Ascending aorta (tissue), 2 donors: Measurements from ENCODE around the gene ANKRD31. TPM values are rescaled to one million over a fixed set of nuclear protein-coding genes. Genes with fewer than 3 reads are reported as not detected.
A peak's percentile ranks its signal among the peaks of the same experiment; 100 is the strongest.

ENCODE experiments used
- DNase-seq, 2 donors: peaks; one replicate each; pipeline ENCODE4 v3.0.0-alpha.2; 2019; ENCODE audit warnings: low spot score in 2 of 2
- H3K27ac ChIP-seq, 2 donors: fragments of 200-600 bp; sonication (generic); one replicate each; pipeline ENCODE4 v1.5.1; 2016 to 2017; ENCODE audit warnings: mild to moderate bottlenecking in 1 of 2
- H3K27me3 ChIP-seq: fragments of 200-600 bp; sonication (generic); one replicate; pipeline ENCODE4 v1.5.1; 2017
- H3K36me3 ChIP-seq, 2 donors: fragments of 200-600 bp; sonication (generic); one replicate each; pipeline ENCODE4 v1.5.1; 2016
- H3K4me1 ChIP-seq, 2 donors: fragments of 200-600 bp; sonication (generic); one replicate each; pipeline ENCODE4 v1.5.1; 2016 to 2017; ENCODE audit warnings: mild to moderate bottlenecking in 1 of 2
- H3K4me3 ChIP-seq, 2 donors: fragments of 200-600 bp; sonication (generic); one replicate each; pipeline ENCODE4 v1.5.1; 2016 to 2017; ENCODE audit warnings: mild to moderate bottlenecking in 1 of 2
- H3K9me3 ChIP-seq, 2 donors: fragments of 200-600 bp; sonication (generic); one replicate each; pipeline ENCODE4 v1.5.1; 2016
- intact Hi-C: fragments of 100-400 bp; cut with DNase I; formaldehyde crosslinking; loops from one replicate; pipeline ENCODE4 v1.15.1; 2023
- total RNA-seq: library from RNA; depleted of rRNA; stranded (reverse); fragments of >200 nt; gene quantifications from one replicate; pipeline ENCODE4 v1.1.0, GENCODE V29; 2016
- TF ChIP-seq, protein P1 (sequence below), 3 experiments: fragments of 200-600 bp in 2 of 3; fragments of 450-650 bp in 1 of 3; sonication (generic) in 2 of 3; IDR thresholded peaks; one replicate each; pipeline ENCODE4 v1.5.1; 2016 to 2019; ENCODE audit warnings: antibody characterized with exemption in 3 of 3, mild to moderate bottlenecking in 1 of 3, moderate library complexity in 1 of 3

The ANKRD31 gene
- total RNA-seq, 1 donor from 2014 or later, result not detected

DNA sequence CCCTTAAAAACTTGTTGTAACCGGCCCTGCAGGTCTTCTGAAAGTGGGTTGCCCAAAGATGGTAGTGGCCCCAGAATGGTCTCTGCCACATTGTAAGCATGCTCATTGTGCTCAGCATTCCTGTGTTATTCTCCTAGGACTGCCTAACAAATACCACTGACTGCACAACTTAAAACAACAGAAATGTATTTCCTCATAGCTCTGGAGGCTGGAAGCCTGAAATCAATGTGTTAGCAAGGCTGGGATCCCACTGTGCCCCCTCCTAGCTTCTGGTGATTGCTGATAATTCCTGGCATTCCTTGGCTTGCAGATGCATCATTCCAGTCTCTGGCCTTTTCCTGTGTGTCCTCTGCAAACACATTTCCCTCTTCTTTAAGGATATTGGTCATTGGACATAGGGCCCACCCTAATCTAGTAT lies 180.9 kb downstream of the ANKRD31 start:
- no peak for DNase-seq
- Histone ChIP-seq H3K27ac (no peak overlapping the region), H3K9me3 (no peaks in the 10 kb centered on the region), H3K36me3 (no peaks in the 10 kb centered on the region), H3K27me3 (no peaks in the 10 kb centered on the region), H3K4me1 (peaks cover 0 to 15% of the 10 kb centered on the region in 2 donors), H3K4me3 (no peak overlapping the region)
- intact Hi-C loops, result loop anchor here (10.0 kb wide), 2 partner anchors 371 to 459 kb away; partner anchors contain the start of genes CERT1, HEXB and POLK
- TF ChIP-seq, protein P1, sequence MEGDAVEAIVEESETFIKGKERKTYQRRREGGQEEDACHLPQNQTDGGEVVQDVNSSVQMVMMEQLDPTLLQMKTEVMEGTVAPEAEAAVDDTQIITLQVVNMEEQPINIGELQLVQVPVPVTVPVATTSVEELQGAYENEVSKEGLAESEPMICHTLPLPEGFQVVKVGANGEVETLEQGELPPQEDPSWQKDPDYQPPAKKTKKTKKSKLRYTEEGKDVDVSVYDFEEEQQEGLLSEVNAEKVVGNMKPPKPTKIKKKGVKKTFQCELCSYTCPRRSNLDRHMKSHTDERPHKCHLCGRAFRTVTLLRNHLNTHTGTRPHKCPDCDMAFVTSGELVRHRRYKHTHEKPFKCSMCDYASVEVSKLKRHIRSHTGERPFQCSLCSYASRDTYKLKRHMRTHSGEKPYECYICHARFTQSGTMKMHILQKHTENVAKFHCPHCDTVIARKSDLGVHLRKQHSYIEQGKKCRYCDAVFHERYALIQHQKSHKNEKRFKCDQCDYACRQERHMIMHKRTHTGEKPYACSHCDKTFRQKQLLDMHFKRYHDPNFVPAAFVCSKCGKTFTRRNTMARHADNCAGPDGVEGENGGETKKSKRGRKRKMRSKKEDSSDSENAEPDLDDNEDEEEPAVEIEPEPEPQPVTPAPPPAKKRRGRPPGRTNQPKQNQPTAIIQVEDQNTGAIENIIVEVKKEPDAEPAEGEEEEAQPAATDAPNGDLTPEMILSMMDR (IDR thresholded peaks at IDR 0.05), result no peak

DNA sequence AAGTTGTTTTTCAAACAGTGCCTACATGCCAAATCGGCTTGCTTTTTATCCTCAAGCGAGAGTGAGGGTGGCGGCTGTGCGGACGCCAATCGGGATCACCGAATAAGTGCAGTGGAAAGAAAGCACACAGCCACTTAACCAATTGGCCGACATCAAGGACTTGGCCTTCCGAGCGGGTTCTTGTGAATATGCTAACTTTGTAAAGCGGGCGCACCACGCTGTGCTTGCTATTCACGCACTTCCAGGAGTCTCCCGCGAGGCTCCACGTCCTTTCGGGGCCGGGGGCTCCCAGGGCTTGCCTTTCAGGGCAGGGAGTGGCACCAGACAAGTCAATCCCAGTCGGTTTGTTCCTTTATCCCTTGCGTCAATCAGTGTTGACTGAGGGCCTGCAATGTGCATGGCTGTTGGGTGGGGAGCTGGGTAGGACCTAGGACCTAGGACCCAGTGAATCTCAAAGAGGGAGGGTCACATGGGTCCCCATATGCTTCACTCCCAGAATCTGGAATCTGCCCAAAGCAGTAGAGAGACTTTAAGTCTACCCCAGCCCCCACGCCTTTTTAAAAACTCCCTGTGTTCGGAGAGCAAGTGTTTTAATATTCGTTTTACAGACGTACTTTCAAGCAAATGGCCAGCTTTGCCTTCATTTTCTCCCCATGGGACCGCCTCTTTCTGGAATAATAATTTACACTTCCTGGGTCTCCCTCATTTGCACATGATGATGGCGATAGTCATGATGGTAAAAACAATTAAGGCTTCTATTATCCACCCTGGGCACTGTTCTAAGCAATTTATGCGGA lies 182.3 kb downstream of the ANKRD31 start:
- Histone ChIP-seq H3K27ac (peak overlapping the region; percentile 96 to 98), H3K4me3 (peak overlapping the region; percentile 81 to 90), H3K27me3 (no peaks in the 10 kb centered on the region), H3K9me3 (no peaks in the 10 kb centered on the region), H3K4me1 (peaks cover 2 to 22% of the 10 kb centered on the region in 2 donors), H3K36me3 (no peaks in the 10 kb centered on the region)
- peak in 1 of 2 donors; percentile 72 for DNase-seq
- TF ChIP-seq, protein P1 (IDR thresholded peaks at IDR 0.05), result no peak
- intact Hi-C loops, result loop anchor here (5.0 to 10.0 kb wide), 4 partner anchors 287 to 663 kb away; partner anchors contain the start of genes CERT1, GFM2, HEXB and NSA2

DNA sequence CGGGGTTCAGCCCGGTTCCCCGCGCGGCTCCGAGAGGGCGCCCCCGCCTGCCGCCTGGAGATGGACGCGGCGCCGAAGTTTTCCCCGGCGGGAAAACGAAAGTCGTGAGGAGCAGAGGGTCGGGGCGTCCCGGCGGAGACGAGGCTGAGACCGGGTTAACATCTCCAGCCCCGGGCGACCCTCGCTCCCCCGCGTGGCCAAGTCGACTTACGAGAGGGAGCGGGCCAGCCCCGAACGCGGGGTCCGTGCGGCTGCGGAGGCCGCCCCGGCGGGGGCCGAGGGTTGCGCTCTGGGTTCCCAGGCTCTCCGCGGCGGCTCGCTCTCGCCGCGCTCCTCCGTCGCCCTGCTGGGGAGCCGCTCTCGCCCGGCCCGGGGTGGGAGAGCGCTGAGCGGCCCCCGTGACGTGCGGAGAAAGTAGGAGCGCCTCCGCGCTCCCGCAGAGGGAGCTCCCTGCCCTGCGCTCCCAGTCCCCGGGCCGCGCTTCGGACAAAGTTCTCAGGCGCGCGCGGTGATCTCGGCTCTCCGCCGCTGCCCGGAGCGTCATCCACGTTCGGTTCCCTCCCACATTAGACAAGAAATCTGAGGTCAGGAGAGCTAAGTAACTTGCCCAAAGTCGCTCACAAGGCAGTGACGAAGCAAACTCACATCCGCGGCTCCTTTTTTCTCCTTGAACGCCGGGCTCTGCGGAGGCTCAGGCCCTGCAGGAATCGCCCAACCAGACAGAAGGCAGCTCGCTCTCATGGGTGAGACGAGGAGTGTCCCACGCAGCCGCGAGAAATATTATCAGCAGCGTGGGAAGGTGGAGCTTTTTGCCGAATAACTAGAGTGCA lies 183.2 kb downstream of the ANKRD31 start:
- TF ChIP-seq, protein P1 (IDR thresholded peaks at IDR 0.05), result peak in 2 of 3 experiments; percentile 3 to 31
- intact Hi-C loops, result loop anchor here (2.0 to 10.0 kb wide), 7 partner anchors 103 to 664 kb away; partner anchors contain the start of genes ANKRD31, CERT1, GFM2 and HEXB
- peaks cover 4 to 22% of the 10 kb centered on the region in 2 donors for H3K4me1 ChIP-seq
- H3K9me3 ChIP-seq, result no peaks in the 10 kb centered on the region
- DNase-seq, result peak in 1 of 2 donors; percentile 74
- H3K36me3 ChIP-seq, result no peaks in the 10 kb centered on the region
- peak overlapping the region; percentile 96 to 98 for H3K27ac ChIP-seq
- peak overlapping the region; percentile 81 to 90 for H3K4me3 ChIP-seq
- no peaks in the 10 kb centered on the region for H3K27me3 ChIP-seq

DNA sequence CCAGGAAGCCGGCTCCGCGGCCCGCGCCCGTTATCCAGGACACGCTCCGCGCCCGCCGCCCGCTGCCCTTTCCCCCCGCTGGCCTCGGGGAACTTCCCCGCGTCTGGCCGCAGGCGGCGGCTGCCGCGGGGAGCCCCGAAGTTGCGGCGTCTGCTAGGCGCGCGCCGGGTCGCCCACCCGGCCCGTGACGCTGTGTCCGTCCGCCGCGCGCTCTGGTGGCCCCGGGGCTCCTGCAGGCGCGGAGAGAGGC lies 183.7 kb downstream of the ANKRD31 start:
- intact Hi-C loops, result loop anchor here (2.0 to 10.0 kb wide), 7 partner anchors 102 to 664 kb away; partner anchors contain the start of genes ANKRD31, CERT1, GFM2 and HEXB
- Histone ChIP-seq H3K4me1 (peaks cover 4 to 22% of the 10 kb centered on the region in 2 donors), H3K36me3 (no peaks in the 10 kb centered on the region), H3K9me3 (no peaks in the 10 kb centered on the region), H3K4me3 (peak overlapping the region; percentile 81 to 90), H3K27ac (peak overlapping the region; percentile 96 to 98), H3K27me3 (no peaks in the 10 kb centered on the region)
- no peak for DNase-seq
- TF ChIP-seq, protein P1 (IDR thresholded peaks at IDR 0.05), result no peak

DNA sequence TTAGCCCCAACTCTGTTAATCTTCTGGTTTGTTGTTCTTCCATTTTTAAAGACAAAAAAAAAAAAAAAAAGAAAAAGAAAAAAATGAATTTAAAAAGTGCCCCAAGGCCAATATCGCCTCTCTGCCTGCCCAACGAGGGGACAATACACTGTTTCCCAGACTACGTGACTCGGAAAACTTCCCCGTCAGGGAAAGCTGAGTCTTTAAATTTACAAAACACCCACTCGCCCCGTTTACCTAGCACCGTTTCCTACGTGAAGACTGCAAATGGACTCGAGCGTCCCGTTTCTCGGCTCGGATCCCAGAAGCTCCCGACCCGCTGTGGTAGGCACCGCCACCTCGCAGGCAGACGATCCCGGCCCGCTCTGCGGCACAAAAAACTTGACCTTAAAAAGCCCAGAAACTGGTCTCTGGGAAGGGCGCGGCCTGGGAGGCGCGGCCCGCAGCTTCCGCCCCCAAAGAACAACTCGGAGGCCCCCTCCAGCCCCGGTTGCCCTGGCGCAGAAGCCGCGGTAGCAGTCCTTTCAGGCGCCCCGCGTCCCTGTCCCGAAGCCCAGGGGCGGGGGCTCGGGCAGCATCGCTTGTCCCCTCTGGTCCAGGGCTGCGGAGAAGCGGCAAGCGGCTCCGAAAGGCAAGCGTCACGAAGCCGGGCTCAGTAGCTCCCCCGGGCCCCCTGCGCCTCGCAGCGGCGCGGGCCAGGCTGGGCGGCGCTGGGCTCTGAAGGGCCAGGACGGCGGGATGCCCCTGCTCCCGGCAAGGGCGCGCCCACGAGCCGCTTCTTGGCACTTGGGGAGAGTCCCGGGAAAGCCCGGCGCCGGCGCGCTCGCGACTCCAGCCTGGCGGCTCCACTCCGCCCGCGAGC lies 184.3 kb downstream of the ANKRD31 start, which contains the start of gene GCNT4:
GCNT4 (minus strand) TSS at position 367 of the 862 bp plus-strand sequence. CDS start 22,521 bp downstream, outside the sequence.
- intact Hi-C loops, result loop anchor here (2.0 to 10.0 kb wide), 7 partner anchors 102 to 665 kb away; partner anchors contain the start of genes ANKRD31, CERT1, GFM2 and HEXB
- Histone ChIP-seq H3K27me3 (no peaks in the 10 kb centered on the region), H3K4me3 (peak within 1 kb of the TSS; percentile 81 to 90), H3K4me1 (peaks cover 4 to 22% of the 10 kb centered on the region in 2 donors), H3K9me3 (no peaks in the 10 kb centered on the region), H3K36me3 (no peaks in the 10 kb centered on the region), H3K27ac (peak within 1 kb of the TSS; percentile 96 to 98)
- TF ChIP-seq, protein P1 (IDR thresholded peaks at IDR 0.05), result no peak
- peak in 1 of 2 donors; percentile 71 for DNase-seq
